ENCODE results near the gene CACNA1D.

Gene CACNA1D

DNA sequence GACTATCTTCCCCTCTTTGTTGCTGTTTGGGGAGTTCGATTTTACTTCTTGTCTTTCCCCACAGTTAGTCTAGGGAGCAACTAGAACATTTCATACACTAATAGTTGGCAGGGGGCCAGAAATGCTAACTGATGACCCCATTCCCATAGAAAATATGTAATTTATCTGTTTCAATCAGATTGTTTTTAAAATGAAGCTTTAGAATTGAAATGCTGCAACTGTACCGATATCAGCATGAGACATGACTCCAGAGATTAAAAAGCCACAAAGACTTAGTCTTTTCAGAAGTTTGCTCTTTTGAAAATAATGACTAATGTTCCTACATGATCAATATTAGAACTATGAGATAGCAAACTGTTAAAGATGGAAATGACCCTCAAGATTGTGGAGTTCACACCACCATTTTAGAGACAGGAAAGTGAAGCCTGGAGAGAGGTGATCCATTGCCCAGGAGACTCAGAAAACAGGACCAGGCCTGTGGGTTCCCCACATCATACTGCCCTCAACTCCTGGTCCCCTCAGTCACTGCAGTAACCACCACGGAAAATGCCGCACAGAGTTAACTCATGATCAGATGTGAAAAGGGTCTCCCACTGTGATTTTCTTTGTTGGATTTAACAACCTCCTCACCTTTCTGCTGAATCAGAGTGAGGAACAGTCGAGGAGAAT lies 221.5 kb downstream of the CACNA1D start:
- DNase-seq (ENCODE audit: low read depth), result no peak

- DNase-seq (ENCODE audit: low read depth), result no peak
These were observed 222.6 kb downstream of the CACNA1D start for GRCh38 chr3:53716998-53717397.

- DNase-seq (ENCODE audit: low read depth), result no peak
These were observed 224.1 kb downstream of the CACNA1D start for GRCh38 chr3:53718462-53718861.

GRCh38 chr3:53719796-53720195 lies 225.4 kb downstream of the CACNA1D start:
- no peak for DNase-seq (ENCODE audit: low read depth)

- no peak for DNase-seq (ENCODE audit: low read depth)
These were observed 227.0 kb downstream of the CACNA1D start for GRCh38 chr3:53721187-53722119.

GRCh38 chr3:53724566-53724965 lies 230.2 kb downstream of the CACNA1D start:
- no peak for DNase-seq (ENCODE audit: low read depth)

- DNase-seq (ENCODE audit: low read depth), result no peak
These were observed 231.1 kb downstream of the CACNA1D start for GRCh38 chr3:53725387-53725995.

DNA sequence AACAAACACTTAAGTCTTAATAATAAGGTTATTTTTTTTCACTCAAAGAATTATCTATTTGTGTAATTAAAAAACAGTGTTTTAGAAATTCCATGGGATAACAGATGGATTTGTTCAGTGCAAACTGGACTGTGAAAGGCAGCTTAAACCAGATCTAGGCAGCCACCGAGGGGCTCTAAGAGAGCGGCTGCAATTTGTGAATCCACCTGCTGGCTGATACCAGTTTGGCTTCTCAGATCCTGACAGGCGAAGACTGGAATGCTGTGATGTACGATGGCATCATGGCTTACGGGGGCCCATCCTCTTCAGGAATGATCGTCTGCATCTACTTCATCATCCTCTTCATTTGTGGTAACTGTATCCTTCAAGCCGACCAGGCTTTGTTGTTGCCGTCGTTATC lies 232.2 kb downstream of the CACNA1D start:
- DNase-seq (ENCODE audit: low read depth), result no peak

GRCh38 chr3:53728606-53729005 lies 234.2 kb downstream of the CACNA1D start:
- DNase-seq (ENCODE audit: low read depth), result no peak

DNA sequence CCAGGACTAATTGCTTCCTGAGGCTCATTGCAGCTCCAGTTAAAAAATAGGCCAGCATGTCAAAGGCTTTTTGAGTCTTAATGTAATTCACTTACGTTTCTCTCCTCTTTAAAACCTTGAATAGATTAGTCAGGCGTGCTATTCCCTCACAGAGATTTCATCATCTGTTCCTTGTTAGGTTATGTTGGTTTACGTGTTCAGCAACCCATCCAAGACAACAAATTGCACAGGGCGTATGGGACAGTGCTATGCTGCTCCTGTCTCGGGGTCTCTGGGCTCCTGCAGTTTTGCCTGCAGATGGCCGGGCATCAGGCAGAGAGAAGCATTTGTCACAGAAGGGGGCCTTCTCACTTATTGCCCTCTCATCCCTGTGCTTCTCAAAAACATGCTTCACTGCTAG lies 234.7 kb downstream of the CACNA1D start:
- no peak for DNase-seq (ENCODE audit: low read depth)

DNA sequence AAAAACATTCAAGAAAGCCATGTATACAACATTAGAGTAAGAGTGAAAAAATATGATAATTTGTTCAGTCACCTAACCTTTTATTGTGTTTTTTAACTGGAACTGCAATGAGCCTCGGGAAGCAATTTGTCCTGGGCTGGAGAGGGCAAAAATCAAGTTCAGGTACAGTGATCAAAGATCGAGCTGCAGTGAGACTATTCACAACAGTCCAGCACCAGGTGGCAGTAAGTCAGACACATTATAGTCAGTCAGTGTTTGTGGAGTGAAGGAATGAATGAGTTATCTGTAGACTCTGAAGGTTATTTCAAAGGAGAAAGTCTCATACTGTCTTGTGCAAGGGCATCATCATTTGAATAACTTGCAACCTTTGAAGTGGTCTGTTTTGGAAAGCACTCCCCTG lies 235.2 kb downstream of the CACNA1D start:
- DNase-seq (ENCODE audit: low read depth), result no peak

DNA sequence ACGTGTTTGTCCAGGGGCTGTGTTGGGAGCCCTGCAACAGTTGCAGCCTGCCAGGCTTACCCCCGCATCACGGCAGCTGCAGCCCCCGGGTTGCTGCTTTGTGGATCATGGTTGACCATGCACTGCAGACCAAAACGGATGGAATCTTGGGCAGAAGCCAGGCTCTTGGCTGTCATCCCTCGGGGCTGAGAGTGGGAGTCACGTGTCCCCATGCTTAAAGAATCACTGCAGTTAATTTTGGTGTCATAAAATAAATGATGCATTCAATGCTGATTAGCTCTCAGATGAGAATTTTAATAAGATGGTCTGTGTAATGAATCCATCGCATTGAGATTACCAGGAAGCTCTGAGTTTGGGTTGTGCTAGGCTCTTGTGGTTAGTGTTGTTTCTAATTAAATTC lies 236.2 kb downstream of the CACNA1D start:
- DNase-seq (ENCODE audit: low read depth), result no peak

GRCh38 chr3:53731934-53732624 lies 237.7 kb downstream of the CACNA1D start:
- no peak for DNase-seq (ENCODE audit: low read depth)

- no peak for DNase-seq (ENCODE audit: low read depth)
These were observed 239.0 kb downstream of the CACNA1D start for GRCh38 chr3:53733446-53733845.

DNA sequence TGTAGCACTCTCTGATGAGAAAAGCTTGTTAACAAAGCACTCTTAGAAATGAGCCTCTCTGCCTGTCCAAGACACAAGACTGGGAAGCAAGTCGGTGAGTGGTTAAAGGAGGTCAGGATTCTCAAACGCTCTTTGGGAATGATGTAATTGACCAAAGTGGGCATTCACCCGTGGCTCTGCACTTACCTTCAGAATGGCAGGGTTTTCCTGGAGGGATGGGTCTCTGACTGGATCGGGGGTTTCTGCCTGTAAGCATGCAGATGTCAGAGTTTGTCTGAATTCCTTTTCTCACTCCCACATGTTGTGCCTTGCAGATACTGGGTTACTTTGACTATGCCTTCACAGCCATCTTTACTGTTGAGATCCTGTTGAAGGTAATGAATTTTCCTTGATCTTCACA lies 245.6 kb downstream of the CACNA1D start:
- no peak for DNase-seq (ENCODE audit: low read depth)

DNA sequence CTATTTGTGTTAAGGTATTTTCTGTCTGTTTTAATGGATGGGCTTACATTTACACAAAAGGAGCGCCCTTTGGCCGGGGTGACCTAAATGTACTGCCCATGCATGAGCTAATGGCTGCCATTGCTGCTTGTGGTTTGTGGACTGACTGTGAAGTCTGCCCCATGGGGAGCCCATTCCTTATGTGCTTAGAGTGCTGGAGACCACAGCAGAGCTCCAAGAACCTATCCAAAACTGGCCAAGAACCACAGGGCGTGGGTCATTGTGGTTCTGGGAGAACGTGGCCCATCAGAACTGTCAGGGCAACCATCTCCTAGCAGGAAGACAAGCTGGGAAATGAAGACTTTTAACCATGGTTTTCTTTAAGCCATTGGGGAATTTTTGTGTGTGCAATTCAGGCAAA lies 246.5 kb downstream of the CACNA1D start:
- DNase-seq (ENCODE audit: low read depth), result no peak

- DNase-seq (ENCODE audit: low read depth), result no peak
These were observed 249.9 kb downstream of the CACNA1D start for GRCh38 chr3:53744351-53744750.

DNA sequence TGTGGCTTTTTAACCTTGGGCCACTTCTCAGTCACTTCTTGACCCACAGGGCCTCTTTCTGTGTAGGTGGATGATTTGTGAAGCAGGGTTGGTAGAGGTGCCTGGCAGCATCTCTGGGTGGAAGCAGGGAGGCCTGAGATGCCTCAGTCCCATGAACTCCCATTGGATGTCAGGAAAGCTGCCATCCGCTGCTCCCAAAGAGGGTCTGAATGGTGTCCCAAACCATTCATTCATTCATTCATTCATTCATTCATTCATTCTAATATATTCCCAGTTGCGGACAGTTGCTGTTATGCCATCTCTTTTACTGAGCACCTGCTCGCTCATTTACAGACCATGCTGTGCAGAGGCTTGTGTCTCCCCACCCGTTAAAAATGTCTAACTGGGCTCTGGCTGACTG lies 253.1 kb downstream of the CACNA1D start:
- no peak for DNase-seq (ENCODE audit: low read depth)

DNA sequence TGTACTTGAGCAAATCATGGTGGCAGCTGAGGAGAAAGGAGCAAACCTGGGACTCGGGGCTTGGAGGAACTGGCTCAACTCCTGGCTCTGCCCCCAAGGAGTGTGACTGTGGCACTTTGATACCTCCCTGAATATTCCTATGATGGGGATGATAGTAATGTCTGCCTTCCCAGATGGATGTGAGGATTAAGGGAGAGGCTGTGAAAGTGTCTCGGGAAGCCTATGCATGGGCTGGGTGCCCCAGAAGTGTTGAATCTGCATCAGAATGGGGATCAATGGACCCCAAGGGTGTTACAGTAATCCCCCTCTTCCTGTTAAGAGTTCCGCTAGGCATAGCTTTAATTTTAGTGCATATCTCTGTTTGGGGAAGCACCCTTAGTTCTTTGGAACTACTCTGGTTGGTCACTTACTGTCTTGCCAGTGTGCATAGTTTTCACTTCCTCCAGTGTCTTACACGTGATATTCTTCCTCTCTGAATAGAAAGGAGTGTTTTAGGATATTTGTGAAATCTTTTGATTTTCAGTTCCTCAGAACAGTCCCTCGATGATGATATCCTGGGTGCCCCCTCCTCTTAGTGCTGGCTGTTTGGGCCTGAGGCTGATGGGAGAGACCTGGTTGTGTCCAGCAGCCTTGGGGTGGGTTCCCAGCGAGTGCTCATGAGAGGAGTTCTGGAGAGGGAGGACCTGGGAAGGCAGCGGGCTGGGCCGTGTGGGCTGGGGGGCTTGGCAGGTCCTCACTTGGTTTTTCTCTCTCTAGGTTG lies 254.3 kb downstream of the CACNA1D start:
- no peak for DNase-seq (ENCODE audit: low read depth)

GRCh38 chr3:53749448-53749847 lies 255.0 kb downstream of the CACNA1D start:
- no peak for DNase-seq (ENCODE audit: low read depth)
